Activated naive CD8-positive, alpha-beta T cell treated with anti-CD3 and anti-CD28 coated beads, Interleukin-2, amount 50 U/mL, for 24 hours (primary cell): ENCODE measurements around the gene RRM1.
A peak's percentile ranks its signal among the peaks of the same experiment; 100 is the strongest.

Experiments
- ATAC-seq: fragments of 150-1000 bp; cut with Tn5 transposase; one replicate; pipeline ENCODE4 v1.10.0; 2021
- DNase-seq: peaks from one replicate; pipeline ENCODE4 v3.0.0; 2021
- H3K27ac Mint-ChIP-seq: one replicate; pipeline ENCODE4 v1.8.0; 2021; ENCODE audit warnings: mild to moderate bottlenecking, mixed read lengths
- H3K27me3 Mint-ChIP-seq: one replicate; pipeline ENCODE4 v1.8.0; 2021; ENCODE audit warnings: mixed read lengths
- H3K36me3 Mint-ChIP-seq: one replicate; pipeline ENCODE4 v1.8.0; 2021; ENCODE audit warnings: low read depth, mixed read lengths
- H3K4me1 Mint-ChIP-seq: one replicate; pipeline ENCODE4 v1.8.0; 2021; ENCODE audit warnings: mixed read lengths
- H3K4me3 Mint-ChIP-seq: one replicate; pipeline ENCODE4 v1.8.0; 2021; ENCODE audit warnings: mild to moderate bottlenecking, moderate library complexity, mixed read lengths
- H3K9me3 Mint-ChIP-seq: one replicate; pipeline ENCODE4 v1.8.0; 2021; ENCODE audit warnings: mixed read lengths

The RRM1 gene

GRCh38 chr11:4180441-4181183 lies 86.0 kb downstream of the RRM1 start:
- H3K27ac Mint-ChIP-seq = no peak overlapping the region
- ATAC-seq = no peak

GRCh38 chr11:4181782-4182721 lies 87.5 kb downstream of the RRM1 start:
- Mint-ChIP-seq H3K27me3 (peaks cover 11% of the 10 kb centered on the region), H3K9me3 (no peaks in the 10 kb centered on the region), H3K27ac (no peak overlapping the region), H3K4me1 (peaks cover 2% of the 10 kb centered on the region), H3K4me3 (no peak overlapping the region), H3K36me3 (no peaks in the 10 kb centered on the region)
- ATAC-seq (peak; percentile 76), DNase-seq (peak; percentile 44)

More at GRCh38 chr11:4180441-4181183, 86.0 kb downstream of the RRM1 start:
- Mint-ChIP-seq H3K36me3 (no peaks in the 10 kb centered on the region), H3K9me3 (no peaks in the 10 kb centered on the region), H3K4me1 (peaks cover 2% of the 10 kb centered on the region), H3K4me3 (no peak overlapping the region), H3K27me3 (peaks cover 11% of the 10 kb centered on the region)
- DNase-seq = no peak

- H3K27ac Mint-ChIP-seq = no peak overlapping the region
- H3K36me3 Mint-ChIP-seq = no peaks in the 10 kb centered on the region
- peaks cover 12% of the 10 kb centered on the region for H3K27me3 Mint-ChIP-seq
- no peaks in the 10 kb centered on the region for H3K9me3 Mint-ChIP-seq
- ATAC-seq (no peak), DNase-seq (no peak)
- peaks cover 6% of the 10 kb centered on the region for H3K4me1 Mint-ChIP-seq
- H3K4me3 Mint-ChIP-seq = no peak overlapping the region
Observed at GRCh38 chr11:4183410-4184057, 88.9 kb downstream of the RRM1 start.

GRCh38 chr11:4184163-4184916 lies 89.7 kb downstream of the RRM1 start:
- Mint-ChIP-seq H3K9me3 (no peaks in the 10 kb centered on the region), H3K4me3 (no peak overlapping the region), H3K36me3 (no peaks in the 10 kb centered on the region), H3K4me1 (peaks cover 6% of the 10 kb centered on the region), H3K27me3 (peaks cover 12% of the 10 kb centered on the region), H3K27ac (no peak overlapping the region)
- ATAC-seq (no peak), DNase-seq (no peak)

GRCh38 chr11:4185561-4185960 lies 91.0 kb downstream of the RRM1 start:
- peaks cover 6% of the 10 kb centered on the region for H3K4me1 Mint-ChIP-seq
- ATAC-seq (no peak), DNase-seq (no peak)
- no peaks in the 10 kb centered on the region for H3K9me3 Mint-ChIP-seq
- H3K4me3 Mint-ChIP-seq = no peak overlapping the region
- H3K27me3 Mint-ChIP-seq = peaks cover 17% of the 10 kb centered on the region
- no peak overlapping the region for H3K27ac Mint-ChIP-seq
- no peaks in the 10 kb centered on the region for H3K36me3 Mint-ChIP-seq

- H3K27ac Mint-ChIP-seq = no peak overlapping the region
- H3K27me3 Mint-ChIP-seq = peaks cover 17% of the 10 kb centered on the region
- no peaks in the 10 kb centered on the region for H3K9me3 Mint-ChIP-seq
- H3K4me3 Mint-ChIP-seq = peak overlapping the region; percentile 58
- no peak for ATAC-seq
- H3K4me1 Mint-ChIP-seq = peaks cover 6% of the 10 kb centered on the region
- no peak for DNase-seq
- no peaks in the 10 kb centered on the region for H3K36me3 Mint-ChIP-seq
Observed at GRCh38 chr11:4186464-4187054, 92.0 kb downstream of the RRM1 start.

GRCh38 chr11:4187055-4187988 lies 92.7 kb downstream of the RRM1 start:
- Mint-ChIP-seq H3K27me3 (peaks cover 17% of the 10 kb centered on the region), H3K4me3 (peak overlapping the region; percentile 58), H3K27ac (no peak overlapping the region)

More at GRCh38 chr11:4187055-4187988, 92.7 kb downstream of the RRM1 start:
- Mint-ChIP-seq H3K36me3 (no peaks in the 10 kb centered on the region), H3K4me1 (peaks cover 6% of the 10 kb centered on the region), H3K9me3 (no peaks in the 10 kb centered on the region)
- ATAC-seq (peak; percentile 89), DNase-seq (peak; percentile 91)
